Activated CD4-positive, alpha-beta T cell treated with anti-CD3 and anti-CD28 coated beads for 1 hour (primary cell): ENCODE results near the gene DEFB129.
"Not testable (repeated sequence)": the region's sequence is repeated elsewhere in the genome, so short reads cannot be mapped to it uniquely, and the experiment has no call there.

Experiments
- DNase-seq: peaks from one replicate; pipeline ENCODE4 v3.0.0-alpha.2; 2020

The DEFB129 gene, protein sequence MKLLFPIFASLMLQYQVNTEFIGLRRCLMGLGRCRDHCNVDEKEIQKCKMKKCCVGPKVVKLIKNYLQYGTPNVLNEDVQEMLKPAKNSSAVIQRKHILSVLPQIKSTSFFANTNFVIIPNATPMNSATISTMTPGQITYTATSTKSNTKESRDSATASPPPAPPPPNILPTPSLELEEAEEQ

DNA sequence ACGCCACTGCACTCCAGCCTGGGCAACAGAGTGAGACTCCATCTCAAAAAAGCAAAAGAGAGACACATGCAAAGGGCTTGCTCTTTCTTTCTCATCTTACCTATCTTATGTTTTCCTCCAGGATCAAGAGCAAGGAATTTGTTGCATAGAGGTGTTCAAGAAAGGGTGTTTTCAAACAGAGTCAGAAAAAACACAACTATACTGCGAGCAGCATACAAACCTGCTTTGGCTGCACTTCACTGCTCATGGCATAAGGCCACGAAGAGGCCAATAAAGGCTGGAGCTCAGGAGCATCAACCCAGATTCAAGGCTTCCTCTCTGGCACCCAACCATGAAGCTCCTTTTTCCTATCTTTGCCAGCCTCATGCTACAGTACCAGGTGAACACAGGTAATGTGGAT, at the start of gene DEFB129:
DEFB129 (plus strand) TSS at position 301 of the 400 bp plus-strand sequence; CDS start at position 332, 31 bp downstream.
- no peak for DNase-seq

DNA sequence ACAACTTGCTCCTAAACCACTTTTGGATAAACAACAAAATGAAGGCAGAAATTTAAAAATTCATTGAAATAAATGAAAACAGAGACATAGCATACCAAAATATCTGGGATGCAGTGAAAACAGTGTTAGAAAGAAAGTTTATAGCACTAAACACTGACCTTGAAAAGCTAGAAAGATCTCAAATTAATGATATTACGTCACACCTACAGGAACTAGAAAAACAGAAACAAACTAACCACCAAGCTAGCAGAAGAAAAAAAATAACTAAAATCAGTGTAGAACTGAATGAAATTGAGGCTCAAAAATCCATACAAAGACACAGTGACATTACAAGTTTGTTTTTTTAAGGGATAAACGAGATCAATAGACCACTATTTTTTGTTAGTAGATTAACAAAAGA, 42.8 kb upstream of the DEFB129 start:
- no peak for DNase-seq

DNA sequence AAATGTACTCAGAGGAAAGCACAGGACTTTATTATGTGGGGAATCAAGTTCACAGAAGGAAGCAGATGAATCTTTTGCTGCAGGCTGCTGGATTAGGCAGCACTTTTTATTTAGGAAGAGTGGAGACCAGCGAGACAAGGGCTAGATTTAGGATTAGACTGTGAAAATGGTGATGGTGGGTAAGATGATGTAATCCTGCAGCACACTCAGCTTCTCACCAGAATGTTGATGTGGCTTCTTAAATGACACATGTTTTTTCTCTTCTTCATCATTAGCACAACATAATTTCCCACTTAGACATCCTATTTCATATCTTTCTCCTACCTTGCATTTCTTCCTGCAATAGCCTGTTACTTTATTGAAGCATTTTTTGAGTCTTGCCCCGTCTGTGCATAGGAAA, 39.3 kb upstream of the DEFB129 start:
- no peak for DNase-seq

DNA sequence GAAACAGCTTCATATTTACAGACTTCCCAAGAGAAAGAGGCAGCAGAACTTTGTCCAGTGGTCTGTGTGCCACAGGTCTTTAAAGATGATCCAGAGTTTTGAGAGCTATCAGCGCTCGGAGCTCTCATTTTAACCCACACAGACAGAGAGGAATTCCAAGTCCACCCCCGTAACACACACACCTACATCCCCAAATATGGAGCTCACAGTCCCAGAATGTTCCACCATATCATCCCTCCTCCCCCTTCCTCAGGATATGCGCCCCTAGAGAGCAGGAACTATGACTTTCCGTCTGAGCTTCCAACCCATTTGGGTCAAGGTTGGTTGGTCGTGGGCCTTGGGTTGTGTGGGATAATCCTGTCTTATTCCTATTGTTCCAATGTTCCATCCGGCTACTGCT, 37.4 kb upstream of the DEFB129 start, which contains the start of gene DEFB128:
DEFB128 (minus strand) TSS at position 101 of the 400 bp plus-strand sequence; CDS start at position 13, 88 bp downstream.
- DNase-seq: no peak

DNA sequence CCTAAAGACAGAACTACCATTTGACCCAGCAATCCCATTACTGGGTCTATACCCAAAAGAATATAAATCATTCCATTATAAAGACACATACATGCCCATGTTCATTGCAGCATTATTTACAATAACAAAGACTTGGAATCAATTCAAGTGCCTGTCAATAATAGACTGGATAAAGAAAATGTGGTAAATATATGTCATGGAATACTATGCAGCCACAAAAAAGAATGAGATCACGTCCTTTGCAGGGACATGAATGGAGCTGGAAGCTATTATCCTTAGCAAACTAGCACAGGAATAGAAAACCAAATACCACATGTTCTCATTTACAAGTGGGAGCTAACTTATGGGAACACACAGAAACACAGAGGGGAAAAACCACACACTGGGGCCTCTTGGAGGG, 28.8 kb upstream of the DEFB129 start:
- DNase-seq: no peak

DNA sequence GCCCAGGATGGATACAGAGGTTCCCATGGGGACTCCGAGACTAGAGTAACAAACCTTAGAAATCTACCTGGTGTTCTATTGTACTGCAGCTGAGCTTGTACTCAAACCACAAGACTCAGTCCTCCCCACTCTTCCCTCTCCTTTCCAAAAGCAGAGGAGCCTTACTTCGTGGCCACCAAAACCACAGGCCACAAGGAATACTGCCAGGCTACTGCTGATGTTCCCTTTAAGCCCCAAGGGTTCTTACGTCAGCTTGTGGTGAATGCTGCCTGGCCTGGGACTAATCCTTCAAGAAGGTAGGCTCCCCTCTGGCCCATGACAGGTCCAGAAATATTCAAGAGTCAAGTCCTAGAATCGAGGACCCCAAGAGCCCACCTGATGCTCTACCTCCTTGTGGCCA, 27.1 kb upstream of the DEFB129 start:
- DNase-seq: no peak

DNA sequence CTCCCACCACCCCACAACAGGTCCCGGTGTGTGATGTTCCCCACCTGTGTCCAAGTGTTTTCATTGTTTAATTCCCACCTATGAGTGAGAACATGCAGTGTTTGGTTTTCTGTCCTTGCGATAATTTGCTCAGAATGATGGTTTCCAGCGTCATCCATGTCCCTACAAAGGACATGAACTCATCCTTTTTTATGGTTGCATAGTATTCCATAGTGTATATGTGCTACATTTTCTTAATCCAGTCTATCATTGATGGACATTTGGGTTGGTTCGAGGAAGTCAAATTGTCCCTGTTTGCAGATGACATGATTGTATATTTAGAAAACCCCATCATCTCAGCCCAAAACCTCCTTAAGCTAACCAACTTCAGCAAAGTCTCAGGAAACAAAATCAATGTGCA, 23.4 kb upstream of the DEFB129 start:
- not testable (repeated sequence) for DNase-seq

DNA sequence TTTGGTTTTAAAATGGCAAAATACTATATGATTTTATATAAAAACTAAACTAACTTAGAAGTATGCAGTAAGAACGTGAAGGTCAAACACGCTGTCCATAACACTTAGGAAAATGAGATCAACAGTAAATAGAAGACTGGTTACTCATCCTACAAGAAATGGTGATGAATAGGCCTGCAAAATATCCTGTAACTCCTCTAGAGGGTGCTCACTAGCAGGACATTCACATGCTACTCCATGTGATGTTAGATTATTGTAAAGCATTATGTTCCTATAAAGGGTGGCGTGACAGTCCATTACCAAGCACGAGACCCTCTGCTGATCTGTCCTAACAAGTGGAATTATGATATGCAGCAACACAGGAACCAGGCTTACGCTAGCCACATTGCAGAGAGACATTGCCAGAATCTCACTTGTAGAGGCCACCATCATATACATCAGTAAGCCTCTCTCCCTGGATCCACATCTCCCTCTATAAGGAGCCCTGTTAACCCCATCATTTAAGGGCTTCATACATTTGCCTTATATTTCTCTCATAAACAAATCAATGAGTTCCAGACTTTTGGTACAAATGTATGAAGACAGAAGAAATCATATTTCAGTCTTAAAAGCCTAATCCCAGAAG, 18.0 kb upstream of the DEFB129 start:
- no peak for DNase-seq

DNA sequence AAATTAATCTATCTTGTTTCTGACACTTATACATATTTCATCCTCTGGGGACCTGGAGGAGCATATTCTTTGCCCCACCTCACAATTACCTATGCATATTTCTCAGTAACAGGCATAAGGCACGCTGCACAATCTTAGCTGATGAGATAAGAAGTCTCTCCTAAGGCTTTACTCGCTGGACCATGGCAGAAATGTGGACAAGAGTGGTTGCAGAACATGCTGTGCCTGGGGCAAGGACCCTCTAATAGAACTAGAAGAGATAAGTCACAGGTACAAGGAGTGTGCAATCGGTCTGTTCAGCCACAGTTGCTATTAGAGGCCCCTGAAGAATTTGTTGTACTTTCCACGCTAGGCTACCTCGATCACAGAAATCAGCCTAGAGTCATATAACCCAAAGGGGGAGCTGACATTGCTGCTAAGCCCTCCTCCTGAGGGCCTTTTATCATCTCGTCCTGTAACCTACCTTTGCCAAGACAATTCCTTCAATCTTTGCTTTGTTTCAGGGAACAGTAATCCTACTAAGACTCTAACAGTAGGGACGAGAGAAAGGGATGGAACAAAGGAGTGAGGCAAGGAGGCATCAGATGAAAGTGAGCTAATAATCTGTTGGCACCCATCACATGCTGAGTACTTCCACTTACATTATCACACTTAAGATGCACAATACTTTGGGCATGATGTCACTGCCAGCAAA, 16.1 kb upstream of the DEFB129 start:
- no peak for DNase-seq

DNA sequence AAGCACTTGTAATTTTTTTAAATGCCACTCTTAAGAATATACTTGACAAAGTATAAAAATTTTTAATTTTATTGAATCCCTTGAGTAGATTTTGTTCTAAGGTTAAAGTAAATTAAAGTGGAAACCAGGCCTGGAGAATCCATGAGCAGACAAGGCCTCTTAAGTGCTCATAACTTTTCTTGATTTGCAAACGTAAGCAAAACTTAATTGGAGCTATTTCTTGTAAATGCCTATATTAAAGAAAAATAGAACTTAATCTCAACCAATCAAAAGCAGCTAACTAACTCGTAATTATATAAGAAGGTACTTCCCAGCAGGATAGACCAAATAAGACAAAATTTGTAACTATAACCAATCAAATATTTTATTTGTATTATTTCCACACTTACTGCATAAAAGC, 12.7 kb upstream of the DEFB129 start:
- DNase-seq: no peak

DNA sequence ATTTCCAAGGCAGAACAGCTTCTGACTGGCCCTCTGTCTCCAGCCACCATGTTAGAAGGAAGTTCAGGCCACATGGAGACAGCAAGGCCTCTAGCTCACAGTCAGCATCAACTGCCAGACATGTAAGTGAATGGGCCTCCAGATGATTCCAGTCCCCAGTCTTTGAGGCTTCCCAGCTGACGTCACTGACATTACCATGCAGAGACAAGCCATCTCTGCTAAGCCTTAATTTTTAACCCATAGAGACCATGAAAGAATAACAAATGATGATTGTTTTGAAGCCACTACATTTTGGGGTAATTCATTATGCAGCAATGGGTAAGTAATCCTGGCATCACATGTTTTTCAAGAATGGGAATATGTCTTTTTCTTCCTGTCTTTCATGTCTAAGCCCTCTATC, 11.3 kb upstream of the DEFB129 start:
- DNase-seq: no peak

DNA sequence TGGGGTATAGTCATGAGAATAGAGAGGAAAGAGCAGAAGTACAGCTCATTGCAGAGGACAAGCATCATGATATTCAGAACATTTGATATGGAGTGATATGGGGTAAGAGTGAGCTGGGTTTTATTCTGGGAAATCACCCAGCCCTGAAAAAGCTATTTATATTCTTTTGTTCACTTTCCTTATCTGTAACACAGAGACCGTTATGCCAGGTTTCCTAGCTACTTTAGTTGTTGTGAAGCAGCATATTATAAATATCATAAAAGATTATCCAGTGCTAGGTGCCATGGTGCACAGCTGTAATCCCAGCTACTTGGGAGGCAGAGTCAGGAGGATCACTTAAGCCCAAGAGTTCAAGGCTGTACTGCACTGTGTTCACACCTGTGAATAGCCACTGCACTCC, 9.8 kb upstream of the DEFB129 start:
- DNase-seq: no peak

DNA sequence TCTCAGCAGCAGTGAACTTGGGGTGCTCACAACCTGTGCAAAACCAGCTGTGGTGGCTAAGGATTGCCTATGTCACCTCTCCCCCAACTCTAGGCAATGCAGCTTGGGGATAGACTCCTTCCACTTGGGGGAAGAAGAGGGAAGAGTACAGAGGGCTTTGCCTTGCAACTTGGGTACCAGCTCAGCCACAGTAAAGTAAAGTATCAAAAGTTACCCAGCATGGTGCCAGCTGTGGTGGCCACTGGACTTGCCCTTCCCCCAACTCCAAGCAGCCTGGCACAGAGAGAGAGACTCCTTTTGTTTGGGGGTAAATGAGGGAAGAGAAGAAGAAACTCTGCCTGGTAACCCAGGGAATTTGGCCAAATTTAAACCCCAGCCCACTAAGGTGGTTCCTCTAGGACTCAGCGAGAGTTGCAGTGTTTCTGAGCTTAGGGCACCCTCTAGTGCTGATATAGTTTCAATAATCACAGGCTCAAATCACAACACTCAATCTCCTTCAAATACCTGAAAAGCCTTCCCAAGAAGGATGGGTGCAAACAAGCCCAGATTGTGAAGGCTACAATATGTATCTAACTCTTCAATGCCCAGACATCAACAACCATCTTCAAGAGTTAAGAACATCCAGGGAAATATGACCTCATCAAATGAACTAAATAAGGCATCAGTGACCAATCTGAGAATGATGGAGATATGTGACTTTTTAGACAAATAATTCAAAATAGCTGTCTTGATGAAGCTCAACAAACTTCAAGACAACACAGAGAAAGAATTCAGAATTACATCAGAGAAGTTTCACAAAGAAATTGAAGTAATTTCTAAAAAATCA, 7.6 kb upstream of the DEFB129 start:
- no peak for DNase-seq

DNA sequence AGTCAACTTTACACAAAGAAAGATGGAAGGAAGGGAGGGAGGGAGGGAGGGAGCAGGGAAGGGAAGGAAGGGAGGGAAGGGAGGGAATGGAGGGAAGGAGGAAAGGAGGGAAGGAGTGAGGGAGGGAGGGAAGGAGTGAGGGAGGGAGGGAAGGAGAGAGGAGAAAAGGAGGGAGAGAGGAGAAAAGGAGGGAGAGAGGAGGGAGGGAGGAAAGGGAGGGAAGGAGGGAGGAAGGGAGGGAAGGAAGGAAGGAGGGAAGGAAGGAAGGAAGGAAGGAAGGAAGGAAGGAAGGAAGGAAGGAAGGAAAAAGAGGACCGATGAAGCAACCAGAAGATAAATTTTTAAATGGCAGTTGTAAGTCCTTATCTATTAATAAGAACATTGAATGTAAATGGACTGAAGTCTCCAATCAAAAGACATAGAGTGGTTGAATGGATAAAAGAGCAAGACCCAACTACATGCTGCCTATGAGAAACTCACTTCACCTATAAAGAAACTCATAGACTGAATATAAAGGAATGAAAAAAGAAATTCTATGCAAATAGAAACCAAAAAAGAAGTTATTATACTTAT, 5.7 kb upstream of the DEFB129 start:
- DNase-seq: no peak

DNA sequence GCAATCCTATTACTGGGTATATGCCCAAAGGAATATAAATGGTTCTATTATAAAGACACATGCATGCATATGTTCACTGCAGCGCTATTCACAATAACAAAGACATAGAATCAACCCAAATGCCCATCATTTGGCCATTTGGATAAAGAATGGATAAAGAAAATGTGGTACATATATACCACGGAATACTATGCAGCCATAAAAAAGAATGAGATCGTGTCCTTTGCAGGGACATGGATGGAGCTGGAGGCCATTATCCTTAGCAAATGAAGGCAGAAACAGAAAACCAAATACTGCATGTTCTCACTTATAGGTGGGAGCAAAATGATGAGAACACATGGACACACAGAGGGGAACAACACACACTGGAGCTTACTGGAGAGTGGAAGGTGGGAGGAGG, 1.2 kb upstream of the DEFB129 start:
- not testable (repeated sequence) for DNase-seq

DNA sequence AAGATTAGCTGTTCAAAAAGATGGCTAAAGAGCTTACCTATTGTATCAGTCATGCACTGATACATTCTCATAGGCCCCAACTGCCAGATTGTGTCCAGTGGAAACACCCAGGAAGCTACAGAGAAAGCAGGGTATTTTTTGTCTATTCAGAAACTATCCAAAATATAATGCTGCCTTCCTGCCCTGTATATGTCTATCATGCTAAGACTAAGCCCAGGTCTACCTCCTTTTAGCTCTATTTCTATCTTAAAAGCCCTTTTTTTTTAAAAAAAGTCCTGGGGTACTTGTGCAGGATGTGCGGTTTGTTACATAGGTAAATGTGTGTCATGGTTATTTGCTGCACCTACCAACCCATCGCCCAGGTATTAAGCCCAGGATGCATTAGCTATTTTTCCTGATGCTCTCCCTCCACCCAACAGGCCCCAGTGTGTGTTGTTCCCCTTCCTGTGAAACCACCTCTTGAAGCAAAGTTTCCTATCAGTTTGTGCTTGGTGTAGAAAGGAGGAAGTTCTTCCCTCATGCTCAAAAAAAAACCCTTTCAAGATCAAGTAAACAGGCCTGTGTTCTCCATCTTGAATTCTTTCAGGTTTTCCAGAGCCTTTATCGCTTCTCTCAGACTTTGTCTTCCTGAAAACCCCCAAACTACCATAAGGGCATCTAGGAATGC, 514 bp downstream of the DEFB129 start:
- no peak for DNase-seq

DNA sequence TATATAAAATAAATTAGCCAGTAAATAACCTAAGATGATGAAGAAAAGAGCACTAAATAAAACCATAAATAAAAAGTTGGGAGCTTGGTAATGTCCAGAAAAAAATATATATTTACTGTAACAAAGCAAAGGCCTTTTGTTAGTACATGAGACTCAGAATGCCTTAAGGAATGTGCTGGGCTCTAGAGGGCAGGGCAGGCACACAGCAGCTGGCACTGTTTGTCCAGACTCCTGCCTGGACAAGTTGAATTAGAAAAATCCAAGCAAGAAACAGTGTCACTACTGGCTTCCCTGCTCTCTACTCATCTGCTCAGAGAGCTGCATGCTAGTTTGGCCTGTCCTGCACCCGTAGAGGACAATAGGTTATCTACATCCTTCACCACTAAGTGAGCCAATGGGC, 8.8 kb downstream of the DEFB129 start:
- no peak for DNase-seq

DNA sequence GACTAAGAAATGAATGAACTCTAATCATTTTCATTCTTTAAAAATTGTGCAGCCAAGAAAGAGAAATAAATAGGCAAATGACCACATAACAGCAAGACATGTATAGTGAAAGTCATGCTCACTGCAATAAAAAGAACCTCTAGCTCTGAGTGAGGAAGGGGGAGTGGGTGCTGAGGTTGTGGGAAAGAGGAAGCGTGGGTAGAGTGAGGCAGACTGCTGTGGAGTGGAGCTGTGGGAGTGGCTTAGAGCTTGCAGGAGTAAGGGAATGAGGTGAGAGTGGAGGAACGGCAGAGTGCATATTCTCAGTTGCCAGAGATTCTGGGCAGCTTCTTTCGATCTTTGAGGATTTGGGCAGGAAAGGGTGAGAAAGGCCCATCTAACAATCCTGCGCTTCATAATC, 10.4 kb downstream of the DEFB129 start:
- DNase-seq: no peak

DNA sequence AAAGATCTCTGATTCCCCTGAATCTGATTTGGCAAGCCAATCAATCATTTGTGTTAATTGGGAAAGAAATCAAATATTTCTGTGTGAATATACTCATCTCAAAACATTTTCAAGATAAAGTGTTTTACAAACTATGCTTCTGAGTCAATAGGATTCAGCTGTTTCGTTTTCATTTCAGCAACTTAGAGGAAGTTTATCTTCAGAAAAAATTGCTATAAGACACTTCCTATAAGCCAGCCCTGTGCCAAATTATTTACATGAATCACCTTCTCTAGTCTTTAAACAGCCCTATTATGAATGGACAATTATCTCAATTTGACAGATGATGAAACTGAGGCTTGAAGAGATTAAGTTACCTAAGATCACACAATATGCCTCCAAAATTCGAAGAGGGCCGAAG, 10.9 kb downstream of the DEFB129 start:
- DNase-seq: no peak

DNA sequence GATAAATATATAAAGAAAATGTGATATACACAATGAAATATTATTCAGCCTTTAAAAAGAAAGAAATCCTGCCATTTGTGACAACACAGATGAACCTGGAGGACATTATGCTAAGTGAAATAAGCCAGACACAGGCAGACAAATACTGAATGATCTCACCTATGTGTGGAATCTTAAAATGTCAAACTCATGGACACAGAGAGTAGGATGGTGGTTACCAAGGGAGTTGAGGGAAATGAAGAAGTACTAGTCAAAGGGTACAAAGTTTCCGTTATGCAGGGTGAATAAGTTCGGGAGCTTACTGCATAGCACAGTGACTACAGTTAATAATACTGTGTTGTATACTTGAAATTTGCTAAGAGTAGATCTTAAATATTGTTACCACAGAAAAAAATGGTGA, 15.8 kb downstream of the DEFB129 start:
- DNase-seq: no peak

DNA sequence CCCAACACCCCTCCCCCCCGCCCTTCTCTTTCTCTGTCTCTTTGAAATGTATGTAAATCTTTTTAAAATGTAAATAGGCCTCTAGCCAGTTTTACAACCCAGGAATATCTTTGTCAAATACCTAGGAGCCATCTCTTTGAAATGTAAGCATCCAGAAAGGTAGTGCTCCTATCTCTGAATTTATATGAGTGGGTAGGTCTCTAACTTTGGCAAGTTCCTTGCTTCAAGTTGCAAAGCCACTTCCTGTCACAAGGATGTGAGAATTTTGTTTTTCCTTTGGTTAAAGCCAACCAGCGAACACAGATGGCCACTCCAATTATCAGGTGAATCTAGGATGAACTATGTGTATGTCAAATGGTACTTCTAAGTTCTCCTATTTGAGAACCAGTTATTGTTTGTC, 24.3 kb downstream of the DEFB129 start:
- no peak for DNase-seq

DNA sequence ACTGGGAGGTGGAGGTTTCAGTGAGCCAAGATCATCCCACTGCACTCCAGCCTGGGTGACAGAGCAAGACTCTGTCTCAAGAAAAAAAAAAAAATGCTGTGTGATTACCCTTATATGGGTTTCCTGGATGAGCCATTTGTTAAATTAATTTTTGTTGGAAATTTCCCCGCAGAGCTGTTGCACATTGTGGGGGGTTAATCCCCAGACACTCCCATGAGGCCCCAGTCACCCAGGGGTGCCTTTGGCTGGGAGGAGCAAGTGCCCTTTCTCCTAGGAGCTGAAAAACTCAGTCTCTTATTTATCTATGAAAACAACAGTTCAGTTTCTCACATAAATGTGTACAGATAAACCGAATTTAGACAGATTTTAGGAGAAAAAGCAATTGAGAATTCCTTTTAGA, 25.7 kb downstream of the DEFB129 start:
- DNase-seq: no peak

DNA sequence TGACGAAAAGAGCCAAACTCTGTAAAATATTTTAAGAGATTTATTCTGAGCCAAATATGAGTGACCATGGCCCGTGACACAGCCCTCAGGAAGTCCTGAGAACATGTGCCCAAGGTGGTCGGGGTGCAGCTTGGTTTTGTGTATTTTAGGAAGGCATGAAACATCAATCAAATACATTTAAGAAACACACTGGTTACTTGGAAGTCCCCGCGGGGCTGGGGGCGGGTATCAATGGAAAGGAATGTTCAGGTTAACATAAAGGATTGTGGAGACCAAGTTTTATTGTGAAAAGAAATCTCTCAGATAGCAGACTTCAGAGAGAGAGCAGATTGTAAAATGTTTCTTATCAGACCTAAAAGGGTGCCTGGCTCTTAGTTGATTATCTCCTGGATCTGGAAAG, 26.4 kb downstream of the DEFB129 start:
- DNase-seq: not testable (repeated sequence)
